Ovary (tissue), 9 donors: Measurements from ENCODE around the gene DERA. TPM values are rescaled to one million over a fixed set of nuclear protein-coding genes. Genes with fewer than 3 reads are reported as not detected.

Experiments used
- DNase-seq, 5 donors: peaks; one replicate each; pipeline ENCODE4 v3.0.0-alpha.2; 2019 to 2020
- H3K27ac ChIP-seq, 2 donors: fragments of 200-600 bp; one replicate each; pipeline versions ENCODE4 v1.5.1 to v1.8.0; 2019 to 2022
- H3K27me3 ChIP-seq: fragments of 200-600 bp; one replicate; pipeline ENCODE4 v1.8.0; 2022
- H3K36me3 ChIP-seq: fragments of 200-600 bp; sonication (generic); one replicate; pipeline ENCODE4 v1.5.1; 2019
- H3K4me1 ChIP-seq: one replicate; pipeline ENCODE4 v1.8.1; 2013; ENCODE audit warnings: mild to moderate bottlenecking, moderate library complexity; ENCODE audit not compliant: insufficient read depth
- H3K4me3 ChIP-seq: fragments of 200-600 bp; sonication (generic); one replicate; pipeline ENCODE4 v1.5.1; 2017
- H3K9me3 ChIP-seq, 2 donors: fragments of 200-600 bp in 1 of 2; sonication (generic) in 1 of 2; one replicate each; pipeline versions ENCODE4 v1.5.1 to v1.8.1; 2013 to 2019; ENCODE audit warnings: mild to moderate bottlenecking in 1 of 2, moderate library complexity in 1 of 2
- EP300 ChIP-seq: sonication (generic); formaldehyde crosslinking; IDR thresholded peaks from one replicate; pipeline ENCODE4 v1.6.1; 2017; ENCODE audit warnings: antibody characterized with exemption
- POLR2A ChIP-seq: fragments of 450-650 bp; IDR thresholded peaks from one replicate; pipeline ENCODE4 v1.6.1; 2017; ENCODE audit warnings: antibody characterized with exemption, mild to moderate bottlenecking, moderate library complexity
- whole genome bisulfite sequencing, 3 donors: extraction: QIAGEN DNeasy Blood & Tissue Kit in 1 of 3; methylation state at CpG; one replicate each; pipeline versions ENCODE4 v1.1.5 to v1.1.7; 2013 to 2017; 5-methylcytosine and 5-hydroxymethylcytosine counted together
- intact Hi-C, 4 donors: fragments of 100-400 bp; cut with DNase I; formaldehyde crosslinking; loops; one replicate each; pipeline versions ENCODE4 v1.11.0 to v1.15.1; 2022 to 2023
- polyA plus RNA-seq, 2 donors: library from polyadenylated mRNA; stranded (reverse); fragments of 200-250 nt in 1 of 2; fragments of 350-450 nt in 1 of 2; fragmentation: Illumina TruSeq in 1 of 2; extraction: RNeasy Lipid Tissue Mini Kit (QIAGEN cat#74804) in 1 of 2; gene quantifications; one replicate each; pipeline ENCODE4 v1.2.3, GENCODE V29; 2013 to 2014
- total RNA-seq, 7 donors: library from RNA; depleted of rRNA in 2 of 7; stranded (reverse); fragments of >200 nt in 2 of 7; fragmentation: NEBNext Ultra II Directional in 3 of 7; extraction: Animal tissue kit (Norgen Biotek cat#: 25700) in 3 of 7; gene quantifications; one replicate each; pipeline versions ENCODE4 v1.1.0 to v1.2.4, GENCODE V29; 2016 to 2023
- TF ChIP-seq, protein P1 (sequence below), 3 donors: fragments of 450-650 bp in 2 of 3; fragments of 200-600 bp in 1 of 3; IDR thresholded peaks; one replicate each; pipeline versions ENCODE4 v1.5.1 to v1.8.0; 2016 to 2022; ENCODE audit warnings: antibody characterized with exemption in 3 of 3, mild to moderate bottlenecking in 1 of 3
- donor health status: DM: no; HTN: no; CAD: no; lungs with moderate emphysema.
- donor health status: DM: no; HTN: no; CAD: no.
- donor health status: Bipolar disorder and iron deficiency.
- donor health status: DM: yes; HTN: yes; CAD: no.
- donor health status: DM: no; HTN: no; CAD: no.
- donor health status: DM: yes; HTN: yes; CAD: no.

Gene DERA
- total and polyA plus RNA-seq, 9 donors, result 8.1 to 27.7 (median 12.0) TPM

DNA sequence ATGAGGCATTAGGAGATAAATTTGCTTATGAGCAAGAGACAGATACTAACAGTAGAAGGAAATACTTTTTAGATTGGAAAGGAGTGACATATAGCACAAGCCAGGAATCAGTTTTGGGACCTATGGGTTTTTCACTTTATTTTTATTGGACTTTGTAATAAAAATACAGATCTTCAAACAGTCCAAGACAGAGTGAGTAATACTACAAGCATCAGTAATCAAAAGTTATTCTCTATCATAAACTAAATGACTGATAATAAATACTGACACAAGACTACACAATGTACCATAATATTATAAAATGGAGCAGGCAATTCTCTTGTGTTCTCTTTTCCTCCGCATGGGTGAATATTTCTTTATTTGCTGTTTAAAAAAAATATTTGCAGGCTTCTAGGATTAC lies 85.8 kb downstream of the DERA start:
- no peaks in the 10 kb centered on the region for H3K4me1 ChIP-seq
- intact Hi-C loops, result no loop called here
- TF ChIP-seq, protein P1, sequence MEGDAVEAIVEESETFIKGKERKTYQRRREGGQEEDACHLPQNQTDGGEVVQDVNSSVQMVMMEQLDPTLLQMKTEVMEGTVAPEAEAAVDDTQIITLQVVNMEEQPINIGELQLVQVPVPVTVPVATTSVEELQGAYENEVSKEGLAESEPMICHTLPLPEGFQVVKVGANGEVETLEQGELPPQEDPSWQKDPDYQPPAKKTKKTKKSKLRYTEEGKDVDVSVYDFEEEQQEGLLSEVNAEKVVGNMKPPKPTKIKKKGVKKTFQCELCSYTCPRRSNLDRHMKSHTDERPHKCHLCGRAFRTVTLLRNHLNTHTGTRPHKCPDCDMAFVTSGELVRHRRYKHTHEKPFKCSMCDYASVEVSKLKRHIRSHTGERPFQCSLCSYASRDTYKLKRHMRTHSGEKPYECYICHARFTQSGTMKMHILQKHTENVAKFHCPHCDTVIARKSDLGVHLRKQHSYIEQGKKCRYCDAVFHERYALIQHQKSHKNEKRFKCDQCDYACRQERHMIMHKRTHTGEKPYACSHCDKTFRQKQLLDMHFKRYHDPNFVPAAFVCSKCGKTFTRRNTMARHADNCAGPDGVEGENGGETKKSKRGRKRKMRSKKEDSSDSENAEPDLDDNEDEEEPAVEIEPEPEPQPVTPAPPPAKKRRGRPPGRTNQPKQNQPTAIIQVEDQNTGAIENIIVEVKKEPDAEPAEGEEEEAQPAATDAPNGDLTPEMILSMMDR (IDR thresholded peaks at IDR 0.05), result no peak
- TF ChIP-seq POLR2A (no peak), EP300 (no peak)
- WGBS, 3 donors, result 22 to 29% (median 27%) methylated on average over 1 of the region's 1 CpG
- no peaks in the 10 kb centered on the region for H3K9me3 ChIP-seq
- H3K27me3 ChIP-seq, result no peaks in the 10 kb centered on the region
- no peak for DNase-seq
- H3K36me3 ChIP-seq, result no peaks in the 10 kb centered on the region
- H3K4me3 ChIP-seq, result no peak overlapping the region
- H3K27ac ChIP-seq, result no peak overlapping the region

- intact Hi-C loops, result no loop called here
- 87 to 93% (median 92%) methylated on average over 2 of the region's 2 CpGs for WGBS, 3 donors
- Histone ChIP-seq H3K4me3 (no peak overlapping the region), H3K27me3 (no peaks in the 10 kb centered on the region), H3K4me1 (no peaks in the 10 kb centered on the region), H3K36me3 (no peaks in the 10 kb centered on the region), H3K9me3 (no peaks in the 10 kb centered on the region), H3K27ac (no peak overlapping the region)
- no peak for DNase-seq
- TF ChIP-seq POLR2A (no peak), EP300 (no peak)
- TF ChIP-seq, protein P1 (IDR thresholded peaks at IDR 0.05), result no peak
Observed at GRCh38 chr12:15997910-15998309, 86.8 kb downstream of the DERA start.

DNA sequence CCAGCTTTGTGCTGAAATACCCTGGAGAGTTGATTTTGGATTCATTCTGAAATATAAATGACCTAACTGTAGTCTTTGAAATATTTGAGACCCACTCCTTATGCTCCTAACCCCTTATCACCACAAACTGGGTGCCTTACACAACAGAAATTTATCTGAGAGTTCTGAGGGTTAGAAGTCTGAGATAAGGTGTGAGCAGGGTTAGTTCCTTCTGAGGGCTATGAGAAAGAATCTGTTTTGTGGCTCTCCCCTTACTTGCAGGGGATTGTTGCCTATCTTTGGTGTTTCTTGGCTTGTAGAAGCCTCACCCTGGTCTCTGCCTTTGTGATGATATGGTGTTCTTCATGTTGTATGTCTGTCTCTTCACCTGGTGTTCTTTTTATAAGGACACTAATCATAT lies 91.7 kb downstream of the DERA start:
- H3K27me3 ChIP-seq, result no peaks in the 10 kb centered on the region
- intact Hi-C loops, result no loop called here
- no peak overlapping the region for H3K4me3 ChIP-seq
- no peak for DNase-seq
- H3K4me1 ChIP-seq, result no peaks in the 10 kb centered on the region
- H3K27ac ChIP-seq, result no peak overlapping the region
- no peaks in the 10 kb centered on the region for H3K36me3 ChIP-seq
- no peaks in the 10 kb centered on the region for H3K9me3 ChIP-seq
- TF ChIP-seq, protein P1 (IDR thresholded peaks at IDR 0.05), result no peak

DNA sequence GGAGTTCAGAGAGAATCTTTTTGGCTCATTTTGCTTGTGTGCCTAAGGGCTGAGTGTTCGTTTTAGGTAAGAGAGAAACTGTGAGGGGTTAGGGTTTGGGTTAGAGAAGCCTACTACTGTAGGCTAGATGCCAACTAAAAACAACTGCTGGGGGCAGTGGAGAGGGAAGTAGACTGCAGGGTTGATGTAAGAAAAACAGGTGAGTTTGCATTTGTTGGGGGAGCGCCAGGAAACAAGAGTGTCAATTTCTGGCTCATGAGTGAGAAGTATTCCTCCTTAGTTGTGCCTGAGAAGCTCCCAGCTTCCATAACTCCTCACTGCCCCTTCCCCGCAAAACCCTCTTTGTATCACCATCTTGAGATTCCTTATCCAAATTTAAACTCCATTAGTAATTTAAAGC lies 92.3 kb downstream of the DERA start:
- WGBS, 3 donors, result 91 to 94% (median 93%) methylated on average over 3 of the region's 3 CpGs

More for the DNA sequence above, 92.3 kb downstream of the DERA start:
- Histone ChIP-seq H3K27me3 (no peaks in the 10 kb centered on the region), H3K4me1 (no peaks in the 10 kb centered on the region), H3K9me3 (no peaks in the 10 kb centered on the region), H3K4me3 (no peak overlapping the region), H3K27ac (no peak overlapping the region), H3K36me3 (no peaks in the 10 kb centered on the region)
- no peak for DNase-seq
- TF ChIP-seq, protein P1 (IDR thresholded peaks at IDR 0.05), result no peak
- no peak for TF ChIP-seq EP300
- no peak for TF ChIP-seq POLR2A
- intact Hi-C loops, result no loop called here
